ENCODE results near the gene MFAP5.
A peak's percentile ranks its signal among the peaks of the same experiment; 100 is the strongest.

MFAP5 gene

DNA sequence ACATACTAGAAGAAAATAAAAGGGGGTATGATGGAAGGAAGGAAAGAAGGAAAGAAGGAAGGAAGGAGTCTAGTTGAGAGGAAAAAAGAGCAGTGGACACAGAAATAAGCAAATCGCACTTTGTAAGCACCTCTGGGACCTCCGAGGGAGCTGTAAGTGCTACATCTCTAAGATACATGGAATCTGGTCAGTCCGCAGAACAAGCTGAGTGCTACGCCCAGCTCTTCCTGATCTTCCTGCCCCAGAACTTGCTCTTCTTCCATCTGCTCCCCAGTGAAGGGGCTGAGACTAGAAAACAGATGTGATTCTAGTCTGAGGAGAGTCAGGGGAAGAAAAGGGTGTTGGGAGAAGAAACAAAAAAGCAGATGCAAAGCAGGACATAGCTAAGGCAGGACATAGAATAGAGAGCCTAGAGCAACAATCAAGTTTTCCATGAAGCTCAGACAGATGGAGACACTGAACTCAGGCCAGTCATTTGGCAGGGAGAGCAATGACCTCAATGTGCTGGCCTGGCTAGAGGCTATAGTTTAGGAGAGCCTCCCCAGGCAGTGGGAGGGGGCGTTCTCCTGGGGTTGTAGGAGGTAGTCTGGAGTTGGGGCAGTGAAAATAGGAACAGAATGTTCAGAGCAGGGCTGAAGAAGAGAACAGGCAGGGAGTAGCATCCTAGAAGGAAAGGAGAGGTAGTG lies 1.7 kb upstream of the MFAP5 start:
- DNase-seq (ENCODE audit: low read depth) = peak; percentile 49
- TF ChIP-seq CTCF (conservative IDR thresholded peaks at IDR 0.05; ENCODE audit: control insufficient read depth, insufficient read depth, low read depth, low read length) = no peak

GRCh38 chr12:8661751-8662150 lies 875 bp downstream of the MFAP5 start:
- no peak for DNase-seq (ENCODE audit: low read depth)
- H3K4me3 ChIP-seq (ENCODE audit: control insufficient read depth, low read depth, low read length) = no peak overlapping the region
- TF ChIP-seq CTCF (conservative IDR thresholded peaks at IDR 0.05; ENCODE audit: control insufficient read depth, insufficient read depth, low read depth, low read length) = no peak

More for the DNA sequence above, 1.7 kb upstream of the MFAP5 start:
- H3K4me3 ChIP-seq (ENCODE audit: control insufficient read depth, low read depth, low read length) = no peak overlapping the region

DNA sequence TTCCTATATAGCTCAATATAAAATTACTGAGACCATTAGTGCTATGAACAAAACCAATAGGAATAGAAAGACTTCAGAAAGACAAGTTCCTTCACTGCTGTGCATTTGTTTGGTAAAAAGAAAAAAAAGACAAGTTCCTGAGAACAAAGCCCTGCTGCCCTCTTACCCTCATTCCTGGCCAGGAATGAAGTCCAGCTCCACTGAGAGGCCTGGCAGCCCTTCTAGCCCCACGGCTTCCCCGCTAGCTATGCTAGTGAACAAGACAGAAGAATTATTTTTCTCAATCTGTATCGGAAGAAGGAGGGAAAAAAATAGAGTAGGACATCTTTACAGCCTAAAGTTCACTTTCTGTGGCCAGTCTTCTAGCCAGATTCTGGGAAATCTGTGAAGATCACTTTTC lies 1.6 kb downstream of the MFAP5 start:
- H3K4me3 ChIP-seq (ENCODE audit: control insufficient read depth, low read depth, low read length) = no peak overlapping the region
- peak; percentile 19 for DNase-seq (ENCODE audit: low read depth)
- no peak for TF ChIP-seq CTCF (conservative IDR thresholded peaks at IDR 0.05; ENCODE audit: control insufficient read depth, insufficient read depth, low read depth, low read length)

DNA sequence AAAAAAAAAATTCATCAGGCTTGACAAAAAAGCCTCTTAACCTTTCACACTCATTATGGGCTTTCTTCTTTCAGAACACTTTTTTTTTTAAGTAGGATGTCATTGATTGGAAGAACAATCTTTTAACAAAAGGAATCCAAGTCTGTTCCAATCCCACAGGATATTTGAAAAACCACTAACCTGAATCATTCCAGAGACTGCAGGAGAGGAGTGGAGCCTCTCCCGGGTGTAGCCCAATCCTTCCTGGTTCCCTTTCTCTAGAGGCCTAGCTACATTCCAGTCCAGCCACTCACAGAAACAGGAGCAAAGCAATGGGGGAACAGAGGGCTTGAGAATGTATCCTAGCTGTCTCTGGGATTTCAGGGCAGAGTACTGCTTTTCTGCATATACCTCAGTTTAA lies 4.3 kb downstream of the MFAP5 start:
- peak; percentile 90 for DNase-seq (ENCODE audit: low read depth)
- TF ChIP-seq CTCF (conservative IDR thresholded peaks at IDR 0.05; ENCODE audit: control insufficient read depth, insufficient read depth, low read depth, low read length) = no peak

GRCh38 chr12:8655421-8655820 lies 7.2 kb downstream of the MFAP5 start:
- H3K4me3 ChIP-seq (ENCODE audit: control insufficient read depth, low read depth, low read length) = no peak overlapping the region
- no peak for DNase-seq (ENCODE audit: low read depth)
- no peak for TF ChIP-seq CTCF (conservative IDR thresholded peaks at IDR 0.05; ENCODE audit: control insufficient read depth, insufficient read depth, low read depth, low read length)

More for the DNA sequence above, 4.3 kb downstream of the MFAP5 start:
- no peak overlapping the region for H3K4me3 ChIP-seq (ENCODE audit: control insufficient read depth, low read depth, low read length)

GRCh38 chr12:8648576-8649205 lies 13.9 kb downstream of the MFAP5 start:
- TF ChIP-seq CTCF (conservative IDR thresholded peaks at IDR 0.05; ENCODE audit: control insufficient read depth, insufficient read depth, low read depth, low read length) = no peak
- DNase-seq (ENCODE audit: low read depth) = no peak
- no peak overlapping the region for H3K4me3 ChIP-seq (ENCODE audit: control insufficient read depth, low read depth, low read length)
